ENCODE data around the gene GPN3.

GRCh38 chr12:110449799-110450497, 18.1 kb downstream of the GPN3 start, which contains the start of gene ARPC3:
- TF ChIP-seq TAF1 (IDR thresholded peaks at IDR 0.05; ENCODE audit: borderline replicate concordance, insufficient read depth, low read length) (peak; percentile 63), POLR2AphosphoS5 (IDR thresholded peaks at IDR 0.05; ENCODE audit: low read depth, low read length) (peak; percentile 93), SIN3A (IDR thresholded peaks at IDR 0.05; ENCODE audit: borderline replicate concordance, insufficient read depth, low read length) (peak; percentile 77; the same call in 1 of the 2 replicates), REST (IDR thresholded peaks at IDR 0.05; ENCODE audit: insufficient read depth in 1 of 2, low read depth in 2 of 2, low read length in 2 of 2) (0 out of 4 replicates have a peak, but pooled peaks of 1 of the 2 experiments have one; percentile 19), FOXP2 (optimal IDR thresholded peaks at IDR 0.05; ENCODE audit: borderline replicate concordance, extremely low read depth, extremely low read length, insufficient read depth) (peak; percentile 79)
